ENCODE results near the gene ATCAY. TPM values are rescaled to one million over a fixed set of nuclear protein-coding genes. Genes with fewer than 3 reads are reported as not detected.

ATCAY gene
- total and polyA plus RNA-seq, 2 of the 4 experiments (the other 2 are of a cell fraction), result 0.31 to 0.36 TPM

DNA sequence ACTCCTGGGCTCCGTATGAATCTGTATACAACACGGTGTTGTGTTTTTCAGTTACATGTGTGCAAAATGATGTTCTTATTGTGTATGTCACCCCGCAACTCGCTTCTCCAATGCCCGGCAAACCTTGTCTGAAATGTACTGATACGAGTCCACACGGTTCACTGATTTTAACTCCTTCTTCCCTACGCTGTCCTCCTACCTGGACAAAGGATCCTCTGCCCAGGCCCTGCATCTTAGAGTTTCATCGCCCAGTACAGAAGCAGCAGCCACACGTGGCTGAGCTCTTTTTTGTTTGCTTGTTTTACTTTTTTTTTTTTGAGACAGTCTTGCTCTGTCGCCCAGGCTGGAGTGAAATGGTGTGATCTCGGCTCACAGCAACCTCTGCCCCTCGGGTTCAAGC lies 40.5 kb upstream of the ATCAY start:
- CTCF ChIA-PET, result interaction anchor here (1.0 kb wide), 1 partner anchor 11 kb away, joined by 3 read pairs; no protein-coding TSS in a partner anchor
- H3K14ac ChIP-seq (replicated peaks; ENCODE audit: low read depth, low read length), result no peak overlapping the region
- no peak overlapping the region for H3K4ac ChIP-seq (ENCODE audit: low read depth, low read length)
- no peak overlapping the region for H2BK5ac ChIP-seq (ENCODE audit: low read depth, low read length, poor library complexity, severe bottlenecking)
- H3K23ac ChIP-seq (ENCODE audit: low read depth, low read length), result no peak overlapping the region
- in situ Hi-C loops (cut with MboI; ENCODE audit: low sequenced_read_pairs) (no loop called here), intact Hi-C loops (cut with micrococcal nuclease) (no loop called here), dilution Hi-C loops (cut with HindIII; ENCODE audit: low sequenced_read_pairs, unreplicated experiment) (no loop called here)
- H2AFZ ChIP-seq (replicated peaks; ENCODE audit: low read length, poor library complexity), result no peak overlapping the region
- no peak overlapping the region for H3K4me2 ChIP-seq (ENCODE audit: low read depth, low read length)
- H3K9me3 ChIP-seq (ENCODE audit: control insufficient read depth, insufficient read depth, low read length), result peaks cover 10% of the 10 kb centered on the region
- H4K8ac ChIP-seq (ENCODE audit: low read depth in 2 of 2, low read length in 2 of 2), result no peak overlapping the region
- TF ChIP-seq NFE2L2 (IDR thresholded peaks at IDR 0.05; ENCODE audit: low read depth, low read length) (no peak), CEBPB (IDR thresholded peaks at IDR 0.05; ENCODE audit: low read depth, low read length) (no peak), MAFK (IDR thresholded peaks at IDR 0.05; ENCODE audit: low read depth, low read length) (no peak), BHLHE40 (IDR thresholded peaks at IDR 0.05; ENCODE audit: low read depth, low read length) (no peak)
- WGBS, 2 experiments (ENCODE audit: extremely low coverage in 2 of 2, insufficient read length in 1 of 2), result 40% methylated on average over 1 of the region's 13 CpGs; no CpG with 5 or more reads in 1 of the 2 experiments
- H3K4me1 ChIP-seq (ENCODE audit: control insufficient read depth, insufficient read depth, low read length), result no peaks in the 10 kb centered on the region
- no peak overlapping the region for H4K91ac ChIP-seq (ENCODE audit: insufficient read depth, low read depth, low read length)
- H3K9ac ChIP-seq (ENCODE audit: low read depth, low read length), result no peak overlapping the region
- no peak overlapping the region for H2BK120ac ChIP-seq (ENCODE audit: low read depth, low read length)
- no peak for ATAC-seq (ENCODE audit: low read depth)
- H3K18ac ChIP-seq (ENCODE audit: low read depth, low read length), result no peak overlapping the region
- no peak for DNase-seq
- no peak overlapping the region for H2AK5ac ChIP-seq (ENCODE audit: low read depth, low read length)
- H2AK9ac ChIP-seq (replicated peaks; ENCODE audit: low read depth, low read length, poor library complexity), result no peak overlapping the region
- H3K27me3 ChIP-seq (ENCODE audit: control insufficient read depth, insufficient read depth, low read length), result peaks cover 20% of the 10 kb centered on the region
- H3K56ac ChIP-seq (ENCODE audit: extremely low read depth, insufficient read depth, low read length), result no peak overlapping the region
- H3K27ac ChIP-seq (ENCODE audit: insufficient read depth, low read length), result no peak overlapping the region
- H3K36me3 ChIP-seq (ENCODE audit: control insufficient read depth, insufficient read depth, low read length), result no peaks in the 10 kb centered on the region
- H2BK15ac ChIP-seq (ENCODE audit: low read depth, low read length), result no peak overlapping the region
- H3K79me1 ChIP-seq (ENCODE audit: low read depth in 1 of 2, low read length in 2 of 2), result no peaks in the 10 kb centered on the region
- no TSS peak for BruUV-seq (replicated peaks)
- no peak overlapping the region for H4K5ac ChIP-seq (ENCODE audit: low read depth, low read length)
- H3K4me3 ChIP-seq (ENCODE audit: insufficient read depth, low read depth, low read length), result no peak overlapping the region
- H3K9me1 ChIP-seq (ENCODE audit: insufficient read depth, low read length), result no peaks in the 10 kb centered on the region
- no peak overlapping the region for H2BK20ac ChIP-seq (ENCODE audit: low read depth, low read length)
- POLR2A ChIA-PET (ENCODE audit: unreplicated experiment), result no interaction called here
- H4K20me1 ChIP-seq (ENCODE audit: insufficient read depth, low read length), result no peaks in the 10 kb centered on the region; the same call in 1 of the 2 replicates
